ENCODE measurements around the gene DQX1. TPM values are rescaled to one million over a fixed set of nuclear protein-coding genes. Genes with fewer than 3 reads are reported as not detected.
A peak's percentile ranks its signal among the peaks of the same experiment; 100 is the strongest.

The DQX1 gene
- total RNA-seq, 1 donor from 2014 or later: 0.32 TPM

DNA sequence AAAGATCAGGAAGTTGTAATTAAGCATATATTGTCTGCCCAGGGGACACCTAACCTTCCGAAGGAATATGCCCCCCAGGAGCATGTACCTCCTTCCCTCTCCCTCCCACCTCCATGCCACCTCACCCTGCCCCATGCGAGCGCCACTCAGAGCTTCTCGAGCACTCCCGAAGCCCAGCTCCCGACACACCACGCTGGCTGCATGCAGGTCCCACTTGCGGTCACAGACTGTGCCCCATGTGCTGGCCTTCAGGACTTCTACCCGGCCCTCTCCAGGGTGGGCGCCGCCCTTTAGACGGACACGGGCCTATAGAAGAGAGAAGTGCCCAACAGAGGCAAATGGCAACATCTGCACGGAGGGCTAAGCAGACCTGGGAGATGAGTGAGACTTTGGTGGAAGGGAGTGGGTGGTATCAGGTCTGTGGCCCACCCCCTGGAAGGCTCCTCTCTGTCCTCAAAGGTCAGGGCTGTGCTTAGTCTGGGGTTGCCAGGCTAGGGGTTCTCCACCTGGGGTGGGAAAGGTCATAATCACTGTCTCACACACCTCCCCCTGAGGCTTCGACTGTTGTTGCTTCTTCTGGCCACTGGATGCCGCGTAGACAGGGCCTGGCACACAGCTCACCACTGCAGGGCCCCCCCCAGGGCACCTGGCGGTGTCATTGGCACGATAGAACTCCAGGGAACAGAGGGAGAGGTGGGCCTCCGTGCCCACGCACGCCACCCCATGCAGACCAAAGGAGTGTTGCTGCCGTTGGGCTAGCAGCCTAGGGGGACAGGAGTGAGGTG is 10.3 kb upstream of the DQX1 start:
- no peak for TF ChIP-seq CTCF (IDR thresholded peaks at IDR 0.05)
- Mint-ChIP-seq H3K9me3 (ENCODE audit: unreplicated experiment) (no peaks in the 10 kb centered on the region), H3K4me3 (ENCODE audit: unreplicated experiment) (no peak overlapping the region), H3K27ac (ENCODE audit: unreplicated experiment) (no peak overlapping the region), H3K36me3 (ENCODE audit: unreplicated experiment) (peaks cover 6% of the 10 kb centered on the region), H3K27me3 (ENCODE audit: unreplicated experiment) (no peaks in the 10 kb centered on the region), H3K4me1 (ENCODE audit: unreplicated experiment) (peaks cover 7% of the 10 kb centered on the region)
- DNase-seq (ENCODE audit: extremely low spot score, unreplicated experiment): no peak

DNA sequence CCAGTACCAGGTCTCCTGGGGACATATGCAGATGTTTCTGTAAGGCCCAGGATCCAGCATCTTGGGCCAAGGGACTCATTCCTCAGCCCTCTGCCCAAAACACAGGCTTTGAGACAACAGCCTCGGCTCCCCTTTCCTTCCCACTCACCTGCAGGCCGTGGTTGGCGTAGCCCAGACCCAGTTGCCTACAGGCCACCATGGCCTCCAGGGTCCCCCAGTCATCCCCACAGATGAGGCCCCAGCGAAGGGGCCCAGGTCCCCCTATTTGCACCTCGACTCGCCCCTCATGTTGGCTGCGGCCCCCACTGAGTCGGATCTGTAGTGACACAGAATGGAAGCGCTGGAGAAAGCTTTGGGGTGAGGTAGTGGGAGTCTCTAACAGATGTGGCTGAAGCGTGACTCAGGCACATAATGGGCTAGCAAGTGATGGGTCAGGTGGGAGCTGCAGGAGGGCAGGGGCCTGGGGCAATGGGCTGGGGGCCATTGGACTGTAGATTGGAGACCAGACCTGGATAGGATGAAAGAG is 9.5 kb upstream of the DQX1 start:
- TF ChIP-seq CTCF (IDR thresholded peaks at IDR 0.05): no peak
- Mint-ChIP-seq H3K9me3 (ENCODE audit: unreplicated experiment) (no peaks in the 10 kb centered on the region), H3K27ac (ENCODE audit: unreplicated experiment) (no peak overlapping the region), H3K4me1 (ENCODE audit: unreplicated experiment) (peaks cover 16% of the 10 kb centered on the region), H3K27me3 (ENCODE audit: unreplicated experiment) (no peaks in the 10 kb centered on the region), H3K36me3 (ENCODE audit: unreplicated experiment) (peaks cover 2% of the 10 kb centered on the region), H3K4me3 (ENCODE audit: unreplicated experiment) (no peak overlapping the region)
- DNase-seq (ENCODE audit: extremely low spot score, unreplicated experiment): no peak

DNA sequence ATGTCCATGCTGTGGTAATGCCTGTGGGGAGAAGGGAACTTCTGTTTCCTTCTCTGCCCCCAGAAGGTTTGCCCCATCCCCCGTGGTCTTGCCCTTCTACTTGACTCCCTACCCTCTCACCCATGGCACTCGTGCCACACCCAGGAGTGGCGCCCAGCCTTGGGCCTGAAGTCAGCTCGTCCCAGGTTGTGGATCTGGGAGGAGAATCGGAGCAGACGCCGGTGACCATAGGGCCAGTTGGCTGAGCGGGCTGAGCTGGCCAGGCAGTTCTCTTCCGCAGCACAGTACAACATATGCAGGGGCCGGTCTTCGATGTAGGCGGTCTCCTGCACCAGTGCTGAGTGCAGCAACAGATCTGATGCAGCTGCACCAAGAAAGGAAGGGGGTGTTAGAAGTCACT is 8.4 kb upstream of the DQX1 start:
- peaks cover 17% of the 10 kb centered on the region for H3K4me1 Mint-ChIP-seq (ENCODE audit: unreplicated experiment)
- no peak for DNase-seq (ENCODE audit: extremely low spot score, unreplicated experiment)
- H3K27ac Mint-ChIP-seq (ENCODE audit: unreplicated experiment): no peak overlapping the region
- no peak for TF ChIP-seq CTCF (IDR thresholded peaks at IDR 0.05)
- no peaks in the 10 kb centered on the region for H3K9me3 Mint-ChIP-seq (ENCODE audit: unreplicated experiment)
- H3K36me3 Mint-ChIP-seq (ENCODE audit: unreplicated experiment): peaks cover 2% of the 10 kb centered on the region
- H3K4me3 Mint-ChIP-seq (ENCODE audit: unreplicated experiment): no peak overlapping the region
- H3K27me3 Mint-ChIP-seq (ENCODE audit: unreplicated experiment): no peaks in the 10 kb centered on the region

- Mint-ChIP-seq H3K9me3 (ENCODE audit: unreplicated experiment) (no peaks in the 10 kb centered on the region), H3K4me3 (ENCODE audit: unreplicated experiment) (no peak overlapping the region), H3K27me3 (ENCODE audit: unreplicated experiment) (no peaks in the 10 kb centered on the region), H3K27ac (ENCODE audit: unreplicated experiment) (no peak overlapping the region), H3K4me1 (ENCODE audit: unreplicated experiment) (peaks cover 23% of the 10 kb centered on the region), H3K36me3 (ENCODE audit: unreplicated experiment) (peaks cover 2% of the 10 kb centered on the region)
- no peak for TF ChIP-seq CTCF (IDR thresholded peaks at IDR 0.05)
- DNase-seq (ENCODE audit: extremely low spot score, unreplicated experiment): no peak
Observed at GRCh38 chr2:74533464-74533863, 7.4 kb upstream of the DQX1 start.

DNA sequence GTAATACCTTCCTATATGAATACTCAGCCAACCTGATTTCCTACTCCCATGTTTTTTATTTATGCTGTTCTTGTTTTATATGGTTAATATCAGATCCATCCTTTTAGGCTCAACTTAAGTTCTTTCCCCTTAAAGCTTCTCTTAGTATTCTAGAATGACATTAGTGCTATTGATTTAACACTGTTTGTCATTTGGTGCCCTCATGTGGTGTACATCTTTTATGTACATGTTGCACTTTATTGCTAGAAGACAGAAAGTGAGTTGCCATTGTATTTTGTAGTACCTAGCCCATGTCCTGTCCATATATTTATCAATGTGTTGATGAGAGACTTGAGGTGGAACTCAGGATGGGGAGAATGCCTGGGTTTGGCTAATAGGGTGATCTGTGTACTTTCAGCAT is 6.2 kb upstream of the DQX1 start:
- Mint-ChIP-seq H3K27me3 (ENCODE audit: unreplicated experiment) (no peaks in the 10 kb centered on the region), H3K4me3 (ENCODE audit: unreplicated experiment) (no peak overlapping the region), H3K36me3 (ENCODE audit: unreplicated experiment) (peaks cover 5% of the 10 kb centered on the region), H3K9me3 (ENCODE audit: unreplicated experiment) (no peaks in the 10 kb centered on the region), H3K27ac (ENCODE audit: unreplicated experiment) (peak overlapping the region; percentile 61), H3K4me1 (ENCODE audit: unreplicated experiment) (peaks cover 28% of the 10 kb centered on the region)
- DNase-seq (ENCODE audit: extremely low spot score, unreplicated experiment): no peak
- peak; percentile 49 for TF ChIP-seq CTCF (IDR thresholded peaks at IDR 0.05)
